ENCODE results near the gene IGF2. TPM values are rescaled to one million over a fixed set of nuclear protein-coding genes. Genes with fewer than 3 reads are reported as not detected.

IGF2 gene
- total RNA-seq, 4 donors from 2014 or later, result 3.2 to 9.7 (median 5.6) TPM

- Histone ChIP-seq H3K27me3 (peaks cover 48% of the 10 kb centered on the region), H3K9me3 (peaks cover 5% of the 10 kb centered on the region), H3K27ac (no peak overlapping the region), H3K36me3 (no peaks in the 10 kb centered on the region), H3K4me1 (no peaks in the 10 kb centered on the region), H3K4me3 (no peak overlapping the region)
- DNase-seq (ENCODE audit: low spot score in 2 of 2), result no peak
- 61% methylated on average over 10 of the region's 23 CpGs for WGBS
- TF ChIP-seq EP300 (IDR thresholded peaks at IDR 0.05), result no peak
- TF ChIP-seq POLR2AphosphoS5 (IDR thresholded peaks at IDR 0.05), result no peak
- TF ChIP-seq POLR2A (IDR thresholded peaks at IDR 0.05), result no peak
- no peak for TF ChIP-seq CTCF (IDR thresholded peaks at IDR 0.05)
These were observed 18.7 kb downstream of the IGF2 start for GRCh38 chr11:2120359-2121100.

- DNase-seq (ENCODE audit: low spot score in 2 of 2), result no peak
- peaks cover 37% of the 10 kb centered on the region for H3K27me3 ChIP-seq
- 55% methylated on average over 4 of the region's 4 CpGs for WGBS
- H3K36me3 ChIP-seq, result no peaks in the 10 kb centered on the region
- TF ChIP-seq EP300 (IDR thresholded peaks at IDR 0.05) (no peak), POLR2AphosphoS5 (IDR thresholded peaks at IDR 0.05) (no peak), POLR2A (IDR thresholded peaks at IDR 0.05) (no peak), CTCF (IDR thresholded peaks at IDR 0.05) (no peak)
- no peak overlapping the region for H3K27ac ChIP-seq
- H3K4me3 ChIP-seq, result no peak overlapping the region
- H3K9me3 ChIP-seq, result peaks cover 5% of the 10 kb centered on the region
- H3K4me1 ChIP-seq, result no peaks in the 10 kb centered on the region
These were observed 20.5 kb downstream of the IGF2 start for GRCh38 chr11:2118677-2119076.

- Histone ChIP-seq H3K27ac (no peak overlapping the region), H3K9me3 (peaks cover 5% of the 10 kb centered on the region), H3K4me3 (no peak overlapping the region), H3K36me3 (no peaks in the 10 kb centered on the region), H3K27me3 (peaks cover 20% of the 10 kb centered on the region), H3K4me1 (no peaks in the 10 kb centered on the region)
- DNase-seq (ENCODE audit: low spot score in 2 of 2), result no peak
- TF ChIP-seq POLR2A (IDR thresholded peaks at IDR 0.05), result no peak
- TF ChIP-seq EP300 (IDR thresholded peaks at IDR 0.05), result no peak
- TF ChIP-seq POLR2AphosphoS5 (IDR thresholded peaks at IDR 0.05), result no peak
- no peak for TF ChIP-seq CTCF (IDR thresholded peaks at IDR 0.05)
- WGBS, result 90% methylated on average over 1 of the region's 1 CpG
These were observed 22.5 kb downstream of the IGF2 start for GRCh38 chr11:2116680-2117079.

GRCh38 chr11:2115308-2115707, 23.9 kb downstream of the IGF2 start:
- peaks cover 6% of the 10 kb centered on the region for H3K27me3 ChIP-seq
- no peak overlapping the region for H3K4me3 ChIP-seq
- no peak for TF ChIP-seq POLR2A (IDR thresholded peaks at IDR 0.05)
- no peak for TF ChIP-seq EP300 (IDR thresholded peaks at IDR 0.05)
- no peak for TF ChIP-seq POLR2AphosphoS5 (IDR thresholded peaks at IDR 0.05)
- TF ChIP-seq CTCF (IDR thresholded peaks at IDR 0.05), result no peak
- WGBS, result 92% methylated on average over 2 of the region's 12 CpGs
- DNase-seq (ENCODE audit: low spot score in 2 of 2), result no peak
- no peak overlapping the region for H3K27ac ChIP-seq
- H3K36me3 ChIP-seq, result no peaks in the 10 kb centered on the region
- peaks cover 5% of the 10 kb centered on the region for H3K9me3 ChIP-seq
- H3K4me1 ChIP-seq, result no peaks in the 10 kb centered on the region

- Histone ChIP-seq H3K4me3 (no peak overlapping the region), H3K9me3 (peaks cover 5% of the 10 kb centered on the region), H3K36me3 (no peaks in the 10 kb centered on the region), H3K27ac (no peak overlapping the region), H3K27me3 (peaks cover 5% of the 10 kb centered on the region), H3K4me1 (no peaks in the 10 kb centered on the region)
- TF ChIP-seq POLR2AphosphoS5 (IDR thresholded peaks at IDR 0.05), result no peak
- no peak for TF ChIP-seq CTCF (IDR thresholded peaks at IDR 0.05)
- TF ChIP-seq EP300 (IDR thresholded peaks at IDR 0.05), result no peak
- no peak for TF ChIP-seq POLR2A (IDR thresholded peaks at IDR 0.05)
- DNase-seq (ENCODE audit: low spot score in 2 of 2), result no peak
- 77% methylated on average over 24 of the region's 32 CpGs for WGBS
These were observed 24.6 kb downstream of the IGF2 start for GRCh38 chr11:2114430-2115241.
